ENCODE data around the gene TOP3B. TPM values are rescaled to one million over a fixed set of nuclear protein-coding genes. Genes with fewer than 3 reads are reported as not detected.

TOP3B gene
- total and polyA plus RNA-seq, 9 of the 15 experiments (the other 6 are each of a cell fraction or from before 2014, with no cell fraction given), result 3.0 to 188 (median 112) TPM

- TF ChIP-seq, protein P1, sequence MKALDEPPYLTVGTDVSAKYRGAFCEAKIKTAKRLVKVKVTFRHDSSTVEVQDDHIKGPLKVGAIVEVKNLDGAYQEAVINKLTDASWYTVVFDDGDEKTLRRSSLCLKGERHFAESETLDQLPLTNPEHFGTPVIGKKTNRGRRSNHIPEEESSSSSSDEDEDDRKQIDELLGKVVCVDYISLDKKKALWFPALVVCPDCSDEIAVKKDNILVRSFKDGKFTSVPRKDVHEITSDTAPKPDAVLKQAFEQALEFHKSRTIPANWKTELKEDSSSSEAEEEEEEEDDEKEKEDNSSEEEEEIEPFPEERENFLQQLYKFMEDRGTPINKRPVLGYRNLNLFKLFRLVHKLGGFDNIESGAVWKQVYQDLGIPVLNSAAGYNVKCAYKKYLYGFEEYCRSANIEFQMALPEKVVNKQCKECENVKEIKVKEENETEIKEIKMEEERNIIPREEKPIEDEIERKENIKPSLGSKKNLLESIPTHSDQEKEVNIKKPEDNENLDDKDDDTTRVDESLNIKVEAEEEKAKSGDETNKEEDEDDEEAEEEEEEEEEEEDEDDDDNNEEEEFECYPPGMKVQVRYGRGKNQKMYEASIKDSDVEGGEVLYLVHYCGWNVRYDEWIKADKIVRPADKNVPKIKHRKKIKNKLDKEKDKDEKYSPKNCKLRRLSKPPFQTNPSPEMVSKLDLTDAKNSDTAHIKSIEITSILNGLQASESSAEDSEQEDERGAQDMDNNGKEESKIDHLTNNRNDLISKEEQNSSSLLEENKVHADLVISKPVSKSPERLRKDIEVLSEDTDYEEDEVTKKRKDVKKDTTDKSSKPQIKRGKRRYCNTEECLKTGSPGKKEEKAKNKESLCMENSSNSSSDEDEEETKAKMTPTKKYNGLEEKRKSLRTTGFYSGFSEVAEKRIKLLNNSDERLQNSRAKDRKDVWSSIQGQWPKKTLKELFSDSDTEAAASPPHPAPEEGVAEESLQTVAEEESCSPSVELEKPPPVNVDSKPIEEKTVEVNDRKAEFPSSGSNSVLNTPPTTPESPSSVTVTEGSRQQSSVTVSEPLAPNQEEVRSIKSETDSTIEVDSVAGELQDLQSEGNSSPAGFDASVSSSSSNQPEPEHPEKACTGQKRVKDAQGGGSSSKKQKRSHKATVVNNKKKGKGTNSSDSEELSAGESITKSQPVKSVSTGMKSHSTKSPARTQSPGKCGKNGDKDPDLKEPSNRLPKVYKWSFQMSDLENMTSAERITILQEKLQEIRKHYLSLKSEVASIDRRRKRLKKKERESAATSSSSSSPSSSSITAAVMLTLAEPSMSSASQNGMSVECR (CRISPR knock-in tag; IDR thresholded peaks at IDR 0.05), result peak; percentile 41; the same call in 1 of the 2 replicates
- no peak for TF ChIP-seq TBL1XR1 (IDR thresholded peaks at IDR 0.05; ENCODE audit: low read length in 2 of 2)
Observed at GRCh38 chr22:21994881-21995444, 12.4 kb upstream of the TOP3B start (continued).

- intact Hi-C loops (cut with micrococcal nuclease) (no loop called here), in situ Hi-C loops (cut with MboI) (no loop called here)
- no peak for FAIRE-seq
- DNase-seq (ENCODE audit: extremely low read depth in 1 of 4, low spot score in 3 of 4), result peak; percentile 57 to 84 (median 74)
- no peak overlapping the region for H3K4me3 ChIP-seq
- WGBS (ENCODE audit: insufficient coverage, low coverage, missing lambda C conversion rate), result 46% methylated on average over 7 of the region's 7 CpGs
- H3K79me2 ChIP-seq (ENCODE audit: control insufficient read depth, insufficient read depth, low read length), result no peaks in the 10 kb centered on the region
- no peak overlapping the region for H3K4me2 ChIP-seq (ENCODE audit: insufficient read depth, low read length)
- peak overlapping the region; percentile 60 for H2AFZ ChIP-seq (ENCODE audit: low read depth, low read length)
- no peak overlapping the region for H3K27ac ChIP-seq (ENCODE audit: extremely low read depth, low read depth, low read length)
- H3K9me1 ChIP-seq (ENCODE audit: control insufficient read depth, insufficient read depth, low read length), result no peaks in the 10 kb centered on the region
- ATAC-seq, result no peak
- POLR2A ChIA-PET, result interaction anchor here (0.6 to 22.7 kb wide), 15 partner anchors 8 to 179 kb away, joined by 3 to 382 read pairs (median 4); partner anchors contain the start of gene TOP3B
- CTCF ChIA-PET (ENCODE audit: low intra/inter-chr PET ratio), result interaction anchor here (0.6 kb wide), 1 partner anchor 1466 kb away, joined by 3 read pairs; no protein-coding TSS in a partner anchor
- BruUV-seq (replicated peaks), result no TSS peak
- peaks cover 0 to 16% of the 10 kb centered on the region in 2 experiments; a peak in 3 of 5 replicates for H3K27me3 ChIP-seq (ENCODE audit: control insufficient read depth in 2 of 2, insufficient read depth in 2 of 2, low read length in 2 of 2)
- no peaks in the 10 kb centered on the region for H4K20me1 ChIP-seq (replicated peaks; ENCODE audit: control insufficient read depth, insufficient read depth, low read length)
- H3K9ac ChIP-seq (ENCODE audit: insufficient read depth in 1 of 2, low read depth in 2 of 2, low read length in 2 of 2), result no peak overlapping the region; a peak in 1 of 4 replicates
- no peaks in the 10 kb centered on the region for H3K36me3 ChIP-seq (ENCODE audit: control insufficient read depth, insufficient read depth, low read length)
- no peaks in the 10 kb centered on the region for H3K9me3 ChIP-seq (replicated peaks; ENCODE audit: control insufficient read depth, insufficient read depth, low read depth, low read length)
- peaks cover 20 to 31% of the 10 kb centered on the region in 2 experiments; a peak in 4 of 5 replicates for H3K4me1 ChIP-seq (replicated peaks in 1 of 2; ENCODE audit: control insufficient read depth in 2 of 2, insufficient read depth in 2 of 2, low read length in 2 of 2)
- TF ChIP-seq NCOA6 (IDR thresholded peaks at IDR 0.05), result no peak
- no peak for TF ChIP-seq EHMT2 (IDR thresholded peaks at IDR 0.05)
- TF ChIP-seq ARHGAP35 (IDR thresholded peaks at IDR 0.05; ENCODE audit: partially characterized antibody), result no peak
- TF ChIP-seq ATF3 (IDR thresholded peaks at IDR 0.05), result no peak
- peak; percentile 67; the same call in 1 of the 2 replicates for TF ChIP-seq ATF3 (CRISPR knock-in tag; conservative IDR thresholded peaks at IDR 0.05)
- TF ChIP-seq CSDE1 (IDR thresholded peaks at IDR 0.05), result no peak
- TF ChIP-seq, protein P2, sequence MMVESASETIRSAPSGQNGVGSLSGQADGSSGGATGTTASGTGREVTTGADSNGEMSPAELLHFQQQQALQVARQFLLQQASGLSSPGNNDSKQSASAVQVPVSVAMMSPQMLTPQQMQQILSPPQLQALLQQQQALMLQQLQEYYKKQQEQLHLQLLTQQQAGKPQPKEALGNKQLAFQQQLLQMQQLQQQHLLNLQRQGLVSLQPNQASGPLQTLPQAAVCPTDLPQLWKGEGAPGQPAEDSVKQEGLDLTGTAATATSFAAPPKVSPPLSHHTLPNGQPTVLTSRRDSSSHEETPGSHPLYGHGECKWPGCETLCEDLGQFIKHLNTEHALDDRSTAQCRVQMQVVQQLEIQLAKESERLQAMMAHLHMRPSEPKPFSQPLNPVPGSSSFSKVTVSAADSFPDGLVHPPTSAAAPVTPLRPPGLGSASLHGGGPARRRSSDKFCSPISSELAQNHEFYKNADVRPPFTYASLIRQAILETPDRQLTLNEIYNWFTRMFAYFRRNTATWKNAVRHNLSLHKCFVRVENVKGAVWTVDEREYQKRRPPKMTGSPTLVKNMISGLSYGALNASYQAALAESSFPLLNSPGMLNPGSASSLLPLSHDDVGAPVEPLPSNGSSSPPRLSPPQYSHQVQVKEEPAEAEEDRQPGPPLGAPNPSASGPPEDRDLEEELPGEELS (CRISPR knock-in tag; IDR thresholded peaks at IDR 0.05; ENCODE audit: borderline replicate concordance), result no peak
- TF ChIP-seq, protein P3, sequence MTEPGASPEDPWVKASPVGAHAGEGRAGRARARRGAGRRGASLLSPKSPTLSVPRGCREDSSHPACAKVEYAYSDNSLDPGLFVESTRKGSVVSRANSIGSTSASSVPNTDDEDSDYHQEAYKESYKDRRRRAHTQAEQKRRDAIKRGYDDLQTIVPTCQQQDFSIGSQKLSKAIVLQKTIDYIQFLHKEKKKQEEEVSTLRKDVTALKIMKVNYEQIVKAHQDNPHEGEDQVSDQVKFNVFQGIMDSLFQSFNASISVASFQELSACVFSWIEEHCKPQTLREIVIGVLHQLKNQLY (CRISPR knock-in tag; conservative IDR thresholded peaks at IDR 0.05), result peak in 1 of 2 experiments; percentile 73; a peak in 1 of 4 replicates
Observed at GRCh38 chr22:21992593-21993237, 10.1 kb upstream of the TOP3B start.
